ENCODE measurements around the gene B3GALT2.

B3GALT2 gene

GRCh38 chr1:193144999-193145398 is 41.4 kb downstream of the B3GALT2 start:
- no peak for TF ChIP-seq ZNF274 (IDR thresholded peaks at IDR 0.05; ENCODE audit: low read depth, low read length)

GRCh38 chr1:193144361-193144938 is 42.0 kb downstream of the B3GALT2 start:
- TF ChIP-seq ZNF274 (IDR thresholded peaks at IDR 0.05; ENCODE audit: low read depth, low read length) = no peak

More at GRCh38 chr1:193144999-193145398, 41.4 kb downstream of the B3GALT2 start:
- no peak overlapping the region for H3K4me3 ChIP-seq (ENCODE audit: low read length)

GRCh38 chr1:193143285-193143684 is 43.1 kb downstream of the B3GALT2 start:
- no peak for TF ChIP-seq ZNF274 (IDR thresholded peaks at IDR 0.05; ENCODE audit: low read depth, low read length)

More at GRCh38 chr1:193144361-193144938, 42.0 kb downstream of the B3GALT2 start:
- H3K4me3 ChIP-seq (ENCODE audit: low read length) = no peak overlapping the region

GRCh38 chr1:193142409-193142808 is 44.0 kb downstream of the B3GALT2 start:
- no peak for TF ChIP-seq ZNF274 (IDR thresholded peaks at IDR 0.05; ENCODE audit: low read depth, low read length)
- no peak overlapping the region for H3K4me3 ChIP-seq (ENCODE audit: low read length)

More at GRCh38 chr1:193143285-193143684, 43.1 kb downstream of the B3GALT2 start:
- no peak overlapping the region for H3K4me3 ChIP-seq (ENCODE audit: low read length)

- TF ChIP-seq ZNF274 (IDR thresholded peaks at IDR 0.05; ENCODE audit: low read depth, low read length) = no peak
These were observed 44.6 kb downstream of the B3GALT2 start for GRCh38 chr1:193141804-193142203.

GRCh38 chr1:193140254-193140653 is 46.2 kb downstream of the B3GALT2 start:
- no peak for TF ChIP-seq ZNF274 (IDR thresholded peaks at IDR 0.05; ENCODE audit: low read depth, low read length)
- no peak overlapping the region for H3K4me3 ChIP-seq (ENCODE audit: low read length)

More at GRCh38 chr1:193141804-193142203, 44.6 kb downstream of the B3GALT2 start:
- H3K4me3 ChIP-seq (ENCODE audit: low read length) = no peak overlapping the region

- TF ChIP-seq ZNF274 (IDR thresholded peaks at IDR 0.05; ENCODE audit: low read depth, low read length) = no peak
- H3K4me3 ChIP-seq (ENCODE audit: low read length) = no peak overlapping the region
These were observed 55.0 kb downstream of the B3GALT2 start for GRCh38 chr1:193131266-193131860.
